ENCODE data around the gene CCK.

CCK gene

DNA sequence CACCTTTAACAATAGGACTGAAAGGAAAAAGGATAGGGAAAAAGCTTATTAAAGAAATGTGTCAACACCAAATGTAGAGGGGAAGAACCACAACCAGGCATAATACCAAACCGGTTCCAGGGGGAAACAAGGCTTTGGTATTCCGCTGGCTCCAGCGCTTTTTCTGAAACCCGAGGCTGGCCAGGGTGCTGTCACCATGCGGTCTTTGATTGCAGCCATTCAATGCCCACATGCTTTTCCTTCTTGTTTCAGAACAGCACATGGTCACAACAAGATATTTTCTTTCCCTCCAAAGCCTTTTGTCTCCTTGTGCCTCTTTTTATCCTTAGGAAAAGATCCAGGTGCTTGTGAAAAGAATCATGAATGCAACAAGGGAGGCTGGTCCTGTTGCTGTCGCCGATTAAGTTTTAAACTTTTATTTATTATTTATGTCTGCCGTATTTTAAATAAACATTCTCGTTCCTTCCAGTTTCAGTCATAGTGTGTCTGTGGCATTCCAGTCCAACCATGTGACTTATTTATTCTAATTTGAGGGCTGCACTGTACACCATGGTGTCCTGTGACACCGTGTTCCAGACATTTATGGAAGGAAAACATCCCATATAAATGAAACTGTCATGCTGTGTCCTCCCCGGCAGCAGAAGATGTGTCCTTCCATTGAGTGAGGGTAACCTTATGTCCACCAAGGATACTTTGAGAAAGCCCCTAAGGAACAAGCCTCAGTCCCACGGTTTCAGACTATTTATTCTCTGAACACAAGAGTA is 41.1 kb downstream of the CCK start:
- DNase-seq: no peak

DNA sequence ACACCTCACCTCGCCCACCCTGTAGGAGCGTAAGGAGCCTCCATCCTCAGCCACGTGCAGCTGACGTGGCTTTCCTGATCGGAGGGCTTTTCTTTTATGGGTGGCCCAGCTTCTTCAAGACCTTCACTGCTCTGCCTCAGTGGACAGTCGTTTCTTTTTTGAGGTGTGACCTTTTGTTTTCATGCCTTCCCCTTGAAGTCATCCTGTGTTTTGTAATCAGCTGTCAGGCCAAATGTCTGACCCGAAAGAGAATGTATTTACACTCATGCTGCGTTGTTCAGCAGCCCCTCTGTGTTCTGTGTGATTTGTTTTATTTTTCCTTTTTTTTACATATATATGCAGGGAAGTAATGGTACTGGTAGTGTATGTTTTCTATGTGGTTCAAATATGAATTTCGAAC is 41.8 kb downstream of the CCK start:
- DNase-seq: no peak

DNA sequence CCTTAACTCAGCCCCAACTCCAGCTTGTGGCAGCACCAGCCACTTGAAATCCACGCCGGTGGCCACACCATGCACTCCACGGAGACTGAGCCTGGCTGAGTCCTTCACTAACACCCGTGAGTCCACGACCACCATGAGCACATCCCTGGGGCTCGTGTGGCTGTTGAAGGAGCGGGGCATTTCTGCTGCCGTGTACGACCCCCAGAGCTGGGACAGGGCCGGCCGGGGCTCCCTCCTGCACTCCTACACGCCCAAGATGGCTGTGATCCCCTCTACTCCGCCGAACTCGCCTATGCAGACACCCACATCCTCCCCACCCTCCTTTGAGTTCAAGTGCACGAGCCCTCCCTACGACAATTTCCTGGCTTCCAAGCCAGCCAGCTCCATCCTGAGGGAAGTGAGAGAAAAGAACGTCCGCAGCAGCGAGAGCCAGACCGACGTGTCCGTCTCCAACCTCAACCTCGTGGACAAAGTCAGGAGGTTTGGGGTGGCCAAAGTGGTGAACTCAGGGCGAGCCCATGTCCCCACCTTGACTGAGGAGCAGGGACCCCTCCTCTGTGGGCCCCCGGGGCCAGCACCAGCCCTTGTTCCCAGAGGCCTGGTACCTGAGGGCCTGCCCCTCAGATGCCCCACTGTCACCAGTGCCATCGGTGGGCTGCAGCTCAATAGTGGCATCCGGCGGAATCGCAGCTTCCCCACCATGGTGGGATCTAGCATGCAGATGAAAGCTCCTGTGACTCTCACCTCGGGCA is 42.9 kb downstream of the CCK start:
- no peak for DNase-seq

DNA sequence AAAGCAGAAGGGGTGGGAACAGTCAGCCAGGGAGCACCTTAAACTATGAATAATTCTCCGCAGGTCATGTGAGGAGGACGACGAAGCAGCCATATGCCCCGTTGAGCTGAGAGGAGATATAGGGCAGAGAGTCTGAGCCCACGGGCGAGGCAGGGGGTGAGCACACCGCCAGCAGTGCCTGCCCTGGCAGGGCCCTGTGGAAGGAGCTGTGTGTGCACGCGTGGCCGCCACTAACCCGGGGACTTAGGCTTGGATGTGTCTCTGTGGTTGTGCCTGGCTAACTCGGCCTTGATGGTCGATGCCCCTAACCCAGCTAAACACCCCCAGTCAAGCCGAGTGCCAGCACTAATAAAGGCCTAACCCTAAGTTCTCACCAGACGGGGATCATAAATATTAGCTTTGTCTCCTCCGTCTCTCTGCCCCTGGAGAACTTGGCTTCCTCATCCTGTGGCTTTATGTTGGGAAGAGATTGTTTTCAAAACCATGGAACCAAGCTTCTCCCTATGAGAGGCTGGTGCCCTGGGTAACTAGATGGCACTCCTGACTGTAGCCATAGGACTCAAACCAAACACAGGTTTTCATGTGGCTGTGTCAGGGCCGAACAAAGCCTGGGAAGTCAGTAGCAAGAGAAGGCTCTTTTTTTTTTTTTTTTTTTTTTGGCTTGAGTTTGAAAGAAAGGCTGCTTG is 45.4 kb downstream of the CCK start:
- no peak for DNase-seq

DNA sequence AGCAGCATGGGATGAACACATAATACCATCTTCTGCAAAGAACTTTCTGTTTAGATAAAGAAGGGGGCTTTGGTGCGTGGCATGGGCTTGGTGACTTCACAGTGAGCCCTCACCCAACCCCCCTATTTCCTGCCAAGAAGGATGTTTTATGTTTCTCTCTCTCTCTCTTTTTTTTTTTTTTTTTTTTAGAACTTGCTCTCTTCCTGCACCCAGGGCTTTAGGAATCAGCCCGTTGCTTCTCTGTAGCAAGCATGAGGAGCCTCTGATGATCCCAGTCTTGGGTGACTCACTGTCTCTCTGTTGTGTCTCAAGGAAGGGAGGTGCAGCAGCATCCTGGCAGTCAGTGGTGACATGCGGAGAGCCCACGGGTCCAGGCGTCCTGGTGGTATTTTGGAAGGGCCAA is 49.1 kb downstream of the CCK start:
- peak in 1 of 4 experiments; percentile 5 for DNase-seq

DNA sequence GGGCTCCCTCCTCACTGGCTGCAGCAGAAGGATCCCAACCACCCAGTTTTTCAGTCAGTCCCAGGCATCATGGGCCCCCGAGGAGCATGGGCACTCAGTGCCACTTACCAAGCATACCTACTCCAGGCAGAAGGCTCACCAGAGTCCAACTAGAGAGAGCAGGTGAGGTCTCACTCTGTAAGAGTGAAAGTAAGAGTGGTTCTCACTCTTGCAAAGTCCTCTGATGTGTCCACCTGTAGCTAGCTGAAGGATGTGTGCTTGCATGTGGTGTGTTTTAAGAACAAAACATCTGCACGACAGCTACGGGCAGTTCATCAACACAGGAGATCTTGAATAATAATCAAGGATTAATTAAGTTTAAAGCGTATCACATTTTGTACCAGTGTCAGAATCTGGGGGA is 49.7 kb downstream of the CCK start:
- no peak for DNase-seq

DNA sequence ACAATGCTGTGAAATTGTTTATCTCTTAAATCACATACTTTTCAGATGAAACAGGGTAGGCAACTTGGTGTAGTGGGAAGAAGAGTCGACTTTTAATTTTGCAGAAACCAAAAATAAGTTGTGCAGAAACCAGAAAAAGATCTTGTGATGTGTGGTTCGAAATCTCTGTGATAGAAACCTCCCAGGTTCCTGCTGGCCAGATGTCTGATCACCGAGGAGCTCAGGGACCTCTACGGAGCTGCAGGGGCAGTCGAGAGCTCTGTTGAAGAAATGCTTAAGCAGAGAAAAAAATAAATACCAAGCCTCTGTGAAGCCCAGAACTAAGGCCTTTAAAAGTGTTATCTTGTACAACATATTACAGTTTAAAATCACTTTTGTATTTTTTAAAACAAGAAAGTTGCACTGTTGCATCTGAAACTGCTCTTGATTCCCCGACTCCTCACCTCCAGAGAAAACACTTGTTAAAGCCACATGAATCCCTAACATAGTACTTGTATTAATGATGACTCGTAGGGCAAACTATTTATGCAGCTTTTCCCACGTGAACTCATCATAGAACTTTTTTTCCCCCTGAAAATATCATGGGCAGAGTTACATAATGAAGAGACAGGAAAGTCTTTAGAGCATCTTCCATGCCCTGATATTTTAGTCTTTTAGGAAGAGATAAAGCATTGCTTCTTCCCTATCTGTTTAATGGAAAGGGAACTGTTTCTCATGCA is 51.3 kb downstream of the CCK start:
- no peak for DNase-seq

DNA sequence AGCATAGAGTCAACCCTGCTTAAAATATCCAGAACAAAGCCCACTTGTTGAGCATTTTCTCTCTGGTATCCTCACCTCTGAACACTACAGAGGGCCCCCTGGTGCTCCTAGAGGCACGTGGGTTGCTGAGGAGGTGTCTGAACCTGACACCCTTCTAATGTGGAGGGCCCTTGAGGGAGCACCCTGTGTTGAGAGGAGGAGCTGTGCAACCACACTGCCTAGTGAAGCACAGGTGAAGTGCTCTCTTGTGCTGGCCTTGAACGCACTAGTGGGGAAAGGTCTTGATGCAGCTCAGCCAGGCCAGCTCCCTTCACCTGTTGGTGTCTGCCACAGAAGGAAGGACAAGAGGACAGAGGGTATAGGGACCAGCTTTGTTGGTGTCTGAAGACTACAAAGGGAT is 51.9 kb downstream of the CCK start:
- no peak for DNase-seq

DNA sequence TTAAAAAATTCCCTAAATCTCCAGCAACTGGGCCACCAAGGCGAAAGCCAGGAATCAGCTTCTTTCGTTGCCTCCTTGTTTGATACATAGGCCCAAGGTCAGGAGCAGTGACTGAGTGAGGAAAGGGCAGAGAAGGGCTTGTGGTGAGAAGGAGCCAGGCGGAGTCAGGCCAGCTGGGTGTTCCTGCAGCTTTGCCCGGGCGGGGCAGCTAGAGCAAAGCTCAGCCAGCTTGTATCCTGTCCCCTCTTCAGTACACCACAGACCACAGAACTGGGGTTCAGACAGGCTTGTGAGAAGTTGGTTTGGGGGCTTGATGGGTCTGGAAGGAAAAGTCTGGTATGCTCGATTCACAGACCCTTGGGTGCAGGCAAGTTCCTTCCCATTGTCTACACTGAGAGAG is 52.6 kb downstream of the CCK start:
- no peak for DNase-seq

DNA sequence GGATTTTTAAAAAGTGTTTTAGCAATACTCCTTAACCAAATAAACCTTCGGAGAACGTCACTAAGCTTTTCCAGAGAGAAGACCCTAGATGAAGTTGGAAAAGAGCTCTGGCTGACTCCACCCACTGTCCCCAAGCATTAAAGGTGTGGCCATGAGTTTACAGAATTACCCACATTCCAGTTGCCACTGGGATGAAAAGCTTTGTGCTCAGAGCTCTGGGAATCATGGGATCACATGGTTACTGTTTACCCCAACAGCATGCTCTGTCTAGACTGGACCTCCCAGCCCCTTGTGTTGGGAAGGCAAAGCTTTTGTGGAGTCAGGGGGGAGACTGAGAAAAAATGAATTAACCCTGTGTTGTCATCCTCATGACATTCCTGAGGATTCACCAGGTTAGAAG is 55.3 kb downstream of the CCK start:
- DNase-seq: no peak

DNA sequence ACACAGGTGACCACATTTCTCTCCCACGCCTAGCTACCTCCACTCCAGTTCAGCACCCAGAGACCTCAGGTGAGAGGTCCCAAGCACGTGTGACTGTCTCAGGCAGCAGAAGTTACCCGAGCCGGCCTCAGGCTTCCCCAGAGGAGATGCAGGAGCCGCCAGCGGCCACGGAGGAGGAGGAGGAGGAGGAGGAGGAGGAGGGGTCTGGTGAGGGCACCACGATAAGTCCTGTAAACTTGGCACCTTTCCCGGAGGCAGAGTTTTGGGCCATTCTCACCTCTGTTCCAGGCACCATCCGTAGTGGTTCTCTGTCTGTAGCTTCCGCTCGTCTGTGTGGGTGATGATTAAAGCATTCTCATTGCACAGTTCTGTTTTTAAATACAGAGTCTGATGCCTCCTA is 56.1 kb downstream of the CCK start:
- no peak for DNase-seq

Measured in activated CD4-positive, CD25-positive, alpha-beta regulatory T cell (primary cell).